GM19397 (cell line): Measurements from ENCODE around the gene UNG.
"Not testable (repeated sequence)": the region's sequence is repeated elsewhere in the genome, so short reads cannot be mapped to it uniquely, and the experiment has no call there.

Source experiments
- ATAC-seq: cut with Tn5 transposase; IDR thresholded peaks from one replicate; pipeline ENCODE4 v1.9.1; 2021; ENCODE audit warnings: mild to moderate bottlenecking, moderate library complexity; ENCODE audit not compliant: unreplicated experiment

Gene UNG

GRCh38 chr12:109097435-109098182 is at the start of gene UNG:
UNG (plus strand) TSS chr12:109097597; CDS start chr12:109097680, 83 bp downstream.
- ATAC-seq, result peak; percentile 91

GRCh38 chr12:109048706-109049105 is 48.7 kb upstream of the UNG start:
- not testable (repeated sequence) for ATAC-seq

- not testable (repeated sequence) for ATAC-seq
Measured at GRCh38 chr12:109049794-109050193, 47.6 kb upstream of the UNG start.

GRCh38 chr12:109052097-109052413 is 45.3 kb upstream of the UNG start:
- no peak for ATAC-seq

- ATAC-seq, result peak; percentile 76
Measured at GRCh38 chr12:109052414-109053323, 44.7 kb upstream of the UNG start, which contains the start of gene USP30. USP30 (plus strand) TSS chr12:109052576; CDS start chr12:109052679, 103 bp downstream.

- ATAC-seq, result no peak
Measured at GRCh38 chr12:109053382-109054123, 43.8 kb upstream of the UNG start.

- ATAC-seq, result not testable (repeated sequence)
Measured at GRCh38 chr12:109054124-109054513, 43.3 kb upstream of the UNG start.

- ATAC-seq, result no peak
Measured at GRCh38 chr12:109054520-109054919, 42.9 kb upstream of the UNG start.

- no peak for ATAC-seq
Measured at GRCh38 chr12:109056891-109057290, 40.5 kb upstream of the UNG start.

GRCh38 chr12:109057376-109057775 is 40.0 kb upstream of the UNG start:
- ATAC-seq, result no peak

GRCh38 chr12:109058773-109059172 is 38.6 kb upstream of the UNG start:
- no peak for ATAC-seq

GRCh38 chr12:109064143-109064542 is 33.3 kb upstream of the UNG start:
- ATAC-seq, result no peak

GRCh38 chr12:109065154-109065852 is 32.1 kb upstream of the UNG start:
- ATAC-seq, result no peak

- ATAC-seq, result no peak
Measured at GRCh38 chr12:109065853-109066193, 31.6 kb upstream of the UNG start.

GRCh38 chr12:109069307-109070271 is 27.8 kb upstream of the UNG start:
- ATAC-seq, result no peak

GRCh38 chr12:109074866-109075265 is 22.5 kb upstream of the UNG start:
- ATAC-seq, result no peak

- no peak for ATAC-seq
Measured at GRCh38 chr12:109082751-109083150, 14.6 kb upstream of the UNG start.

- no peak for ATAC-seq
Measured at GRCh38 chr12:109084425-109084824, 13.0 kb upstream of the UNG start.

GRCh38 chr12:109085590-109085989 is 11.8 kb upstream of the UNG start:
- no peak for ATAC-seq

- no peak for ATAC-seq
Measured at GRCh38 chr12:109087250-109087649, 10.1 kb upstream of the UNG start.
